WTC11 (cell line): ENCODE data around the gene PA2G4. TPM values are rescaled to one million over a fixed set of nuclear protein-coding genes. Genes with fewer than 3 reads are reported as not detected.

Source experiments
- AFF4 ChIP-seq: sonication (generic); formaldehyde crosslinking; IDR thresholded peaks from 2 replicates; pipeline ENCODE4 v1.8.1; 2023; ENCODE audit warnings: mild to moderate bottlenecking, missing genetic modification reagents, borderline replicate concordance
- CTCF ChIP-seq: fragments of 200-600 bp; IDR thresholded peaks from 2 replicates; pipeline ENCODE4 v1.8.0; 2022; ENCODE audit warnings: antibody characterized with exemption
- ELF4 ChIP-seq: sonication (generic); formaldehyde crosslinking; IDR thresholded peaks from 2 replicates; pipeline ENCODE4 v1.8.1; 2022; ENCODE audit warnings: low read depth, mild to moderate bottlenecking, moderate library complexity, missing genetic modification reagents
- EMX1 ChIP-seq: fragments of 250-450 bp; sonication (Bioruptor Pico); IDR thresholded peaks from 2 replicates; pipeline ENCODE4 v1.8.0; 2021; ENCODE audit warnings: mild to moderate bottlenecking
- ESRRA ChIP-seq: sonication (generic); formaldehyde crosslinking; IDR thresholded peaks from 2 replicates; pipeline ENCODE4 v1.8.1; 2022; ENCODE audit warnings: mild to moderate bottlenecking, missing genetic modification reagents, borderline replicate concordance
- ETV6 ChIP-seq: sonication (generic); formaldehyde crosslinking; IDR thresholded peaks from 2 replicates; pipeline ENCODE4 v1.8.1; 2022; ENCODE audit warnings: mild to moderate bottlenecking, missing genetic modification reagents
- FOXJ3 ChIP-seq: sonication (generic); formaldehyde crosslinking; IDR thresholded peaks from 2 replicates; pipeline ENCODE4 v1.9.0; 2021; ENCODE audit warnings: missing genetic modification reagents, mild to moderate bottlenecking, borderline replicate concordance
- GABPB1 ChIP-seq: sonication (generic); formaldehyde crosslinking; IDR thresholded peaks from 2 replicates; pipeline ENCODE4 v1.8.1; 2023; ENCODE audit warnings: mild to moderate bottlenecking, missing genetic modification reagents
- GRHL2 ChIP-seq: fragments of 250-450 bp; sonication (Bioruptor Pico); IDR thresholded peaks from 2 replicates; pipeline ENCODE4 v1.8.0; 2022; ENCODE audit warnings: mild to moderate bottlenecking, moderate library complexity; ENCODE audit not compliant: insufficient replicate concordance, severe bottlenecking
- GTF2I ChIP-seq: fragments of 250-450 bp; sonication (Bioruptor Pico); conservative IDR thresholded peaks from 2 replicates; pipeline ENCODE4 v1.4.0; 2021; ENCODE audit warnings: mild to moderate bottlenecking
- HMGA2 ChIP-seq: fragments of 250-450 bp; sonication (Bioruptor Pico); IDR thresholded peaks from 2 replicates; pipeline ENCODE4 v1.4.0; 2021; ENCODE audit warnings: mild to moderate bottlenecking, moderate library complexity
- HMGXB4 ChIP-seq: sonication (generic); formaldehyde crosslinking; IDR thresholded peaks from 2 replicates; pipeline ENCODE4 v1.8.1; 2023; ENCODE audit warnings: mild to moderate bottlenecking, moderate library complexity, missing genetic modification reagents
- IRF1 ChIP-seq: sonication (generic); formaldehyde crosslinking; IDR thresholded peaks from 2 replicates; pipeline ENCODE4 v1.8.0; 2023; ENCODE audit warnings: missing genetic modification reagents
- NFATC4 ChIP-seq: fragments of 250-450 bp; sonication (Bioruptor Pico); IDR thresholded peaks from 2 replicates; pipeline ENCODE4 v1.9.0; 2021; ENCODE audit warnings: mild to moderate bottlenecking
- NR1H2 ChIP-seq: sonication (generic); formaldehyde crosslinking; IDR thresholded peaks from 2 replicates; pipeline ENCODE4 v1.9.0; 2021; ENCODE audit warnings: mild to moderate bottlenecking, moderate library complexity, missing genetic modification reagents
- NR3C1 ChIP-seq: sonication (generic); formaldehyde crosslinking; conservative IDR thresholded peaks from 2 replicates; pipeline ENCODE4 v1.8.1; 2023; ENCODE audit warnings: low read depth, mild to moderate bottlenecking, missing genetic modification reagents
- RELA ChIP-seq: sonication (generic); formaldehyde crosslinking; IDR thresholded peaks from 2 replicates; pipeline ENCODE4 v1.8.1; 2022; ENCODE audit warnings: missing genetic modification reagents, mild to moderate bottlenecking, borderline replicate concordance
- RORB ChIP-seq: fragments of 250-450 bp; sonication (Bioruptor Pico); IDR thresholded peaks from 2 replicates; pipeline ENCODE4 v1.9.0; 2021; ENCODE audit warnings: mild to moderate bottlenecking
- SP1 ChIP-seq: sonication (generic); formaldehyde crosslinking; conservative IDR thresholded peaks from 2 replicates; pipeline ENCODE4 v1.8.1; 2022; ENCODE audit warnings: missing genetic modification reagents
- TCF7 ChIP-seq: sonication (generic); formaldehyde crosslinking; IDR thresholded peaks from 2 replicates; pipeline ENCODE4 v1.8.0; 2022; ENCODE audit warnings: mild to moderate bottlenecking, low read depth, missing genetic modification reagents, moderate library complexity
- ZNF219 ChIP-seq: sonication (generic); formaldehyde crosslinking; IDR thresholded peaks from 2 replicates; pipeline ENCODE4 v1.8.0; 2023; ENCODE audit warnings: missing genetic modification reagents, mild to moderate bottlenecking, borderline replicate concordance
- ZNF263 ChIP-seq: sonication (generic); formaldehyde crosslinking; IDR thresholded peaks from 2 replicates; pipeline ENCODE4 v1.8.1; 2022; ENCODE audit warnings: low read depth, mild to moderate bottlenecking, moderate library complexity, missing genetic modification reagents
- ZNF317 ChIP-seq: sonication (generic); formaldehyde crosslinking; IDR thresholded peaks from 2 replicates; pipeline ENCODE4 v1.8.1; 2023; ENCODE audit warnings: low read depth, mild to moderate bottlenecking, moderate library complexity, missing genetic modification reagents, borderline replicate concordance
- ZNF396 ChIP-seq: fragments of 250-450 bp; sonication (Bioruptor Pico); IDR thresholded peaks from 2 replicates; pipeline ENCODE4 v1.8.0; 2021; ENCODE audit warnings: mild to moderate bottlenecking, moderate library complexity, borderline replicate concordance
- ZNF532 ChIP-seq: fragments of 250-450 bp; sonication (Bioruptor Pico); IDR thresholded peaks from 2 replicates; pipeline ENCODE4 v1.9.0; 2021; ENCODE audit warnings: mild to moderate bottlenecking, borderline replicate concordance
- total RNA-seq: library from RNA; stranded (reverse); gene quantifications from 3 replicates; pipeline ENCODE4 v1.2.3, GENCODE V29; 2021

PA2G4 gene
- total RNA-seq, 1 experiment from 2014 or later = 249 TPM

GRCh38 chr12:56117778-56118687 is 13.7 kb downstream of the PA2G4 start, which contains the start of gene ZC3H10 (continued):
- TF ChIP-seq ZNF532 (CRISPR knock-in tag) = peak; percentile 99
- no peak for TF ChIP-seq NR1H2 (CRISPR knock-in tag)
- no peak for TF ChIP-seq GTF2I (CRISPR knock-in tag)
- TF ChIP-seq ZNF317 (CRISPR knock-in tag) = no peak
- TF ChIP-seq GABPB1 (CRISPR knock-in tag) = peak; percentile 83
- no peak for TF ChIP-seq ELF4 (CRISPR knock-in tag)
- no peak for TF ChIP-seq GRHL2 (CRISPR knock-in tag)
- no peak for TF ChIP-seq HMGA2 (CRISPR knock-in tag)
- TF ChIP-seq ZNF396 (CRISPR knock-in tag) = no peak
- TF ChIP-seq IRF1 = peak; percentile 66; the same call in 1 of the 2 replicates
- TF ChIP-seq FOXJ3 (CRISPR knock-in tag) = peak; percentile 42; the same call in 1 of the 2 replicates
- TF ChIP-seq ZNF219 (CRISPR knock-in tag) = no peak
- peak; percentile 98 for TF ChIP-seq SP1
- peak; percentile 100 for TF ChIP-seq NFATC4 (CRISPR knock-in tag)
- no peak for TF ChIP-seq CTCF
- no peak for TF ChIP-seq TCF7
- peak; percentile 78; the same call in 1 of the 2 replicates for TF ChIP-seq ESRRA (CRISPR knock-in tag)
- TF ChIP-seq ZNF263 (CRISPR knock-in tag) = peak; percentile 77; the same call in 1 of the 2 replicates
- peak; percentile 99 for TF ChIP-seq AFF4 (CRISPR knock-in tag)
- TF ChIP-seq HMGXB4 (CRISPR knock-in tag) = peak; percentile 91
- peak; percentile 90; the same call in 1 of the 2 replicates for TF ChIP-seq NR3C1 (CRISPR knock-in tag)
- TF ChIP-seq RORB (CRISPR knock-in tag) = no peak
- TF ChIP-seq ETV6 (CRISPR knock-in tag) = peak; percentile 99
- peak; percentile 100 for TF ChIP-seq EMX1
- 0 out of 2 replicates have a peak, but pooled peaks have one; percentile 19 for TF ChIP-seq RELA (CRISPR knock-in tag)
